Measurements from ENCODE around the gene ANKRD10.

Gene ANKRD10

GRCh38 chr13:110885516-110885915 is 29.4 kb downstream of the ANKRD10 start:
- DNase-seq: no peak

GRCh38 chr13:110884517-110884916 is 30.4 kb downstream of the ANKRD10 start:
- no peak for DNase-seq

DNA sequence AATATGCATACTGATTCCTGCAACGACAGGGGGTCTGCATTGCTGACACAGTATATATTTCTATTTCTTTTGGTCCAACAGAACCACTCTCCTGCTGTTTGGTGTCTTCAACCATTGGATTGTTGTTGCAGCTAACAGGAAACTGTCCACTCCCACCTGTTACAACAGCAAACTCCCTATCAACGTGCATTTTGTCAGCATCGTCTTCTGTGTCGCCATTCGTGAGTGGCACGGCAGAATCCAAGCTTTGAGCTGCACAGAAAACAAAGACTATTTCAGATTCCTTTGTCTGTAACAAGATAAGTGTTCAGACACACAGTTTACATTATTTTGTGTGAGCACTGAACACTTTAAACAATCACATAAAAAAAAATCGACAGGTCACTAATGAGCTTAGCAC is 31.3 kb downstream of the ANKRD10 start:
- DNase-seq: no peak

DNA sequence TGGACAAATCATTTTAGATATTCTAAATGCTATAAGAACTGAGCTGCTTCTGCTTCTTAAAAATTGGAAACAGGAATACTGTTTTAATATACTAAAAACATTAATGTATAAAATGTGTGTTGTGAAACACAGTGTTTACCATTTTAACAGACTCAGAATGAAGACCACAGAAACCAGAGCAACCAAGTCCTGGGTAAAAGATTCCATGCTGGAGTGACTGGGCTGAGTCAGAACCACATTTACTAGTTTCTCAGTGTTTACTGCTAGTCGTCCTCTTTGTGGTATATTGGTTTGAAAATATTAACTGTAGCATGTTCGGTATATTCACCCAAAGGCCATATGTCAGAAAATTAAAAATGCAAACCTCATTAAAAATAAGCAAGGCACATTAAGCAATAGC is 31.9 kb downstream of the ANKRD10 start:
- DNase-seq: no peak

GRCh38 chr13:110881839-110882627 is 32.8 kb downstream of the ANKRD10 start:
- no peak for DNase-seq

DNA sequence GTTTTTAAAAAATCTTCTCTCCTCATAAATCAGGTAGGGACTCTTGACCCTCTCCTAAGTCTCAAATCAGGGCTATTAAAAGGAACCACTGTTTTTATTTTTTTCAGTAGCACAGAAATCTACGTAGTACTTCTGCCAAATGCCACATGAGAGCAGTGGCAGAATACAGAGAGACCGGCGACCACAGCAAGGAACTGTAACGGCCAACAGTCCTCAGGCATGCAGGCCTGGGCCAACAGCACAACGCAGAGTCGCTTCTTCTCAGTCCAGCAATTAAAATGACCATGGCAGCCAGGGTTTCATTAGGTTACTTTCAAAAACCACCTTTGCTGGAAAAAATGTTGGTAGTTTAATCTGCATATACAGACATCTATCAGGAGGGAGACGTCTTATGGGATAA is 34.2 kb downstream of the ANKRD10 start:
- DNase-seq: no peak

- no peak for DNase-seq
Measured at GRCh38 chr13:110879482-110879881, 35.4 kb downstream of the ANKRD10 start.

GRCh38 chr13:110877737-110878258 is 37.1 kb downstream of the ANKRD10 start:
- DNase-seq: no peak

DNA sequence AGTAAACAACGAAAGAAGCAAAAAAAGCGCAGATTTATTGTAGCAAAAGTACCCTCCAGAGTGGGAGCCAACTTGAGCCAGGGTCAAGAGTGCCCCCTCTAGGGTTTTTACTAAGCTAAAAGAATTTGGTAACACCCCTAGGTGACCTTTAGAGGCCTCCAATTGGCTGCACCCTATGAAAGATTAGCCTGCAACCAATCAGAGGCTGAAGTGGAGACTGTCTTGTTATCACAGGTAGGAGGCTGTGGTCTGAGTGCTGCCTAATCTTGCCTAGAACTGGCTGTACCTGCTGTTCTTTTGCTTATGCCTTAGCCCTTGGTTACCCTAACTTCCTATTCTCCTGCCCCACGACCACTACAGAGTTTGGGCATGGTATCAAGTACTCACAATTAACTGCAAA is 38.3 kb downstream of the ANKRD10 start:
- DNase-seq: no peak

DNA sequence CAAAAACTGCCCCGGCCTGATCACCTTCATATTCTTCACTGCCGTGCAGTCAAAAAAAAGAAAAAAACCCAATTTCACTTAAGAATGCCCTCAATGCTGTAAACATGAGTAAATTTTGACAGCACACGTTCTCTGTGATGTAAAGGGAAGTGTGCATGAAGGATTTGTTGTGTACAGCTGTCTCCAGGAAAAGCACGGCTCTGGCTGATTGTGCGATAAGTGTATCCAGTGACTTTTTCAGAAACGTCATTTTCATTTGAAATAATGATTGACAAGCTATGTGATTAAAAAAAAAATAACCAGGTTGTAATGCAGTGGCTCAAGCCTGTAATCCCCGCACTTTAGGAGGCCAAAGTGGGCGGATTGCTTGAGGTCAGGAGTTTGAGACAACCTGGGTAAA is 39.6 kb downstream of the ANKRD10 start:
- no peak for DNase-seq

DNA sequence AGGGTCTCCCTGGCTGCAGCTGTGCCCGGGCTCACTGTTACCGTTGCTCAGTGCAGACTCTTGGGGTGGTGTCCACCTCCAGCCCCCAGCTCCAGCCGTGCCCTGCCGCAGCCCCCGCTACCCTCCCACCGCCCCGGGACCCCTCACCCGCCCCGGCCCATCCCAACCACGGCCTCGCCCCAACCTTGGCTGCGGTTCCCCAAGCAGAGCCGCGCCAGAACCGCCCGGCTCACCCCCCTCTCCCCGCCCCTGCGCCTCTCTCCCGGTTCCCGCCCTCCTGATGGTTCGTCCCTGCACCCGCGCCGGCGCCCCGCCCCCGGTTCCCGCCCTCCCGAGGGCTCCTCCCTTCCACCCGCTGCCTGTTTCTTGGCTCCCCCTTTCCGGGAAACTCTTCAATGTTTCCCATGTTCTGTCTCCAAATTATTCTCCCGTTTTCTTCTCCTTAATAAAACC is 40.3 kb downstream of the ANKRD10 start:
- peak; percentile 28 to 33 for DNase-seq

GRCh38 chr13:110873639-110874507 is 41.0 kb downstream of the ANKRD10 start:
- DNase-seq: no peak

- no peak for DNase-seq
Measured at GRCh38 chr13:110872768-110873638, 41.9 kb downstream of the ANKRD10 start.

DNA sequence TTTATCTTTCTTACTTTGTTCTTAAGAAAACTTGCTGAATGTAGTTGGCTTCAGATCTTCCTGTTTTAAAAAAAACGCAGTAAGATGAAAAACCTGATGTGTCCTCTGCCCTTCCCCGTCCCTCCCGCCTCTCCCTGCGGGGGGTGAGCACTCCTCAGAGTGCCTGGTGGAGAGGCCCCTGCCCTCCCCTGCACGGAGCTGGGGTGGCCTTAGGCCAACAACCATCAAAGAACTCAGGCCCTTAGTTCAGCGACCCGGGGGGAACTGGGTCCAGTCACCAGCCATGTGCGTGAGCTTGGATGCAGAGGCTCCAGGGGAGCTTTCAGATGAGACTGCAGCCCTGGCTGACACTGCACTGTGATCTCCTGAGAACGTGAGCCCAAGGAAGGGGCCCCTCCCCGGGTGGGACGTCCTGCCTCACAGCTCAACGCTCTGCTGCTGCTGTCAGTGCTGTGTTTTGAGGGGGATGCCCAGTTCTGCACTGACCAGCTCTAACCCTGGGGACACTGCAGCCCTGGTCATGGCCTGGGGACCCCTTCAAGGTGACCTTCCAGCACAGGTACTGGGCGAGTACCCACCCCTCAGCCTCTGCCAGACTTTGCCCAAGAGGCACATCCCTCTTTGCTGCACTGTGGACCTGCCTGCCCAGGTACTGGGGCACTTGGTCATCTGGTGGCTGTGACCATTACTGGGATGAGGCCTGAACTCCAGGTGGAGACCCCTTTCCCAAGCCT is 42.7 kb downstream of the ANKRD10 start:
- DNase-seq: no peak

GRCh38 chr13:110869805-110870706 is 44.8 kb downstream of the ANKRD10 start:
- peak; percentile 2 to 70 for DNase-seq

DNA sequence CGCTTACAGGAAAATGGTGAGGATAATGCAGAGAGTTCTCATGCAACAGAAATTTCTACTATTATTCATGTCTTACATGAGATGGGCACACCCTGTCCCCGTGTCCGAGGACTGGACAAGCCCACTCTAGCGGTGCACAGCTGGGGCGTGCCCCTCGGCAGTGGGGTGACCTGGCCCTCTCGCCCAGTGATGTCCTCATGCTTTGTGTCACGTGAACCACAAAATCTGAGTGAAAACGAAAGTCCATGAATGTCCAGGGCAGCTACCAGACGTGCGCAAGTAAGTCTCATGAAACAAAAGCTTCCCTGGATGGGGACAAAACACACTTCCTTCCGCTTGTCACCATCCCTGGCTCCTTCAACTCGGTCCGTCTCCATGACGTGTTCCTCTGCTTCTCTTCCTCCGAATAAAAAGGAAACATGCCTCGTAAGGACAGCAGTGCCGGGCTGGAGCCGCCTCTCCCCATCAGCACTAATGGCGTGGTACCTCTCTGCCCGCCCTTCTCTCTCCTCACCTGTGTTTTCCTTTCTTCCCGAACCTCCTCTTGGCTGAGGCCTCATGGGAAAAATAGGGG is 45.6 kb downstream of the ANKRD10 start:
- DNase-seq: no peak

GRCh38 chr13:110868720-110869119 is 46.1 kb downstream of the ANKRD10 start:
- no peak for DNase-seq

GRCh38 chr13:110867380-110867779 is 47.5 kb downstream of the ANKRD10 start:
- DNase-seq: no peak

DNA sequence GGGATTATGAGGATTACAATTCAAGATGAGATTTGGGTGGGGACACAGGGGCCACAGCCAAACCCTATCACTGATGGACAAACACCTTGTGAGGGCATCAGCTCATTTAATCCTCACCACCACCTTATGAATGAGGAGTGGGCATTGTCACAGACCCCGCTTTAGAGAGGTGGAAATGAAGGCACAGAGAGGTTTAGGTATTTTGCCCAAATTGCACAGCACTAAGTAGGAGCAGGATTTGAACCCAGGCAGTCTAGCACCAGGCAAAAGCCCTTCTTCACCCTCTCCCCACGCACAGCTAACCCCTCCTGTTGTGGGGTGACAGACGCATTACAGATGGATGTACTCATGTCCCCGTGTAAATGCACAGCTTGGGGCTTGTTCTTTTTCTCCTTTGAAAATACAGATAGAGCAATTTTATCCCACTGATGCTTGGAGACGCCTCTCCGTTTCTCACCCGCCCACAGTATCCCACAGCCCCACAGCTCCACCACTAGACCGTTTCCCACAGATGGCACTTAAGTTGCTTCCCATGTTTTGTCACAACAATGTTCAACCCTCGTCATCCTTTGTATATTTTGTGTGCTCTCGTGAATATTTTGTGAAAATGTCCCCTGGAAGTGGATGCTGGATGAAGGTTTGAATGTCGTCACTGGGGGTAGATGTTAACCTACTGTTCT is 48.2 kb downstream of the ANKRD10 start:
- DNase-seq: no peak

- no peak for DNase-seq
Measured at GRCh38 chr13:110863685-110864084, 51.2 kb downstream of the ANKRD10 start.
